ENCODE measurements around the gene MEGF6.

GRCh38 chr1:3467096-3468036 lies 143.9 kb downstream of the MEGF6 start:
- no peak for TF ChIP-seq CTCF (conservative IDR thresholded peaks at IDR 0.05)
- TF ChIP-seq EZH2 (IDR thresholded peaks at IDR 0.05; ENCODE audit: low read depth): no peak

Data from PC-9 (cell line).